Endothelial cell of umbilical vein (primary cell): ENCODE data around the gene ZNF98. TPM values are rescaled to one million over a fixed set of nuclear protein-coding genes. Genes with fewer than 3 reads are reported as not detected.

ENCODE experiments used
- BruUV-seq: library from RNA; stranded (reverse); fragments of 400-500 nt; replicated peaks from 2 replicates; lab custom pipeline; 2021; lab: Mats Ljungman, UMichigan
- CTCF ChIA-PET: fragments of 300-600, 350-600 bp; sonication (Branson Sonifier 250); formaldehyde crosslinking; loops from one replicate; lab custom pipeline; 2021; ENCODE audit warnings: antibody characterized with exemption, inconsistent platforms; lab: Charles Lee
- POLR2A ChIA-PET: fragments of 300-600, 350-600 bp; sonication (Branson Sonifier 250); formaldehyde crosslinking; loops from one replicate; lab custom pipeline; 2021; ENCODE audit warnings: antibody characterized with exemption, inconsistent platforms; lab: Charles Lee
- DNase-seq: peaks from one replicate; pipeline ENCODE4 v3.0.0-alpha.2; 2011; ENCODE audit warnings: low read depth, low spot score
- FAIRE-seq: peaks from 2 replicates; lab custom pipeline; 2011; peaks lifted over from hg19 to GRCh38; lab: Jason Lieb, UNC
- H2AFZ ChIP-seq: 2 replicates; pipeline ENCODE4 v1.6.0; 2012; ENCODE audit warnings: low read depth, low read length, control low read depth, inconsistent platforms
- H3K27ac ChIP-seq: 2 replicates; pipeline ENCODE4 v1.5.1; 2011; ENCODE audit warnings: low read depth, mild to moderate bottlenecking, control low read depth, low read length, moderate library complexity; ENCODE audit not compliant: insufficient read depth
- H3K27me3 ChIP-seq, 2 experiments: 2 replicates each; pipeline versions ENCODE4 v1.6.0 to v1.6.1; 2011; ENCODE audit warnings: low read length in 2 of 2, mixed read lengths in 1 of 2; ENCODE audit not compliant: control insufficient read depth in 2 of 2, insufficient read depth in 2 of 2
- H3K36me3 ChIP-seq, 2 experiments: 2 replicates in 1 of 2; 3 replicates in 1 of 2; pipeline ENCODE4 v1.5.1; 2011; ENCODE audit warnings: low read length in 2 of 2, mild to moderate bottlenecking in 1 of 2, moderate library complexity in 1 of 2; ENCODE audit not compliant: control insufficient read depth in 2 of 2, insufficient read depth in 2 of 2; ENCODE audit errors: extremely low read depth in 1 of 2
- H3K4me1 ChIP-seq: 3 replicates; pipeline ENCODE4 v1.5.1; 2011; ENCODE audit warnings: mild to moderate bottlenecking, low read length; ENCODE audit not compliant: control insufficient read depth, insufficient read depth; ENCODE audit errors: extremely low read depth
- H3K4me2 ChIP-seq: 2 replicates; pipeline ENCODE4 v1.6.1; 2011; ENCODE audit warnings: low read length, control low read depth, mixed read lengths; ENCODE audit not compliant: insufficient read depth
- H3K4me3 ChIP-seq, 3 experiments: fragments of 200-600 bp in 1 of 3; sonication (generic), shearing (Covaris generic) in 1 of 3; replicated peaks in 1 of 3; 2 replicates each; pipeline ENCODE4 v1.5.1; 2011 to 2016; ENCODE audit warnings: control low read depth in 3 of 3, low read length in 3 of 3, mild to moderate bottlenecking in 2 of 3, inconsistent platforms in 1 of 3, low read depth in 1 of 3, moderate library complexity in 1 of 3; ENCODE audit not compliant: insufficient read depth in 1 of 3
- H3K79me2 ChIP-seq: 2 replicates; pipeline ENCODE4 v1.6.0; 2012; ENCODE audit warnings: low read length, inconsistent platforms; ENCODE audit not compliant: control insufficient read depth, insufficient read depth
- H3K9ac ChIP-seq: replicated peaks from 2 replicates; pipeline ENCODE3; 2011; ENCODE audit warnings: low read length, control low read depth; ENCODE audit not compliant: insufficient read depth; ENCODE audit errors: extremely low read depth
- H3K9me1 ChIP-seq: replicated peaks from 3 replicates; pipeline ENCODE4 v1.6.0; 2011; ENCODE audit warnings: mild to moderate bottlenecking, low read length; ENCODE audit not compliant: control insufficient read depth, insufficient read depth; ENCODE audit errors: extremely low read depth
- H3K9me3 ChIP-seq: replicated peaks from 2 replicates; pipeline ENCODE4 v1.5.1; 2012; ENCODE audit warnings: low read length, inconsistent platforms; ENCODE audit not compliant: control insufficient read depth, insufficient read depth
- H4K20me1 ChIP-seq: replicated peaks from 2 replicates; pipeline ENCODE3; 2011; ENCODE audit warnings: mild to moderate bottlenecking, low read length; ENCODE audit not compliant: control insufficient read depth, insufficient read depth; ENCODE audit errors: extremely low read depth
- CTCF ChIP-seq, 2 donors: IDR thresholded peaks; 1 replicate in 1 of 2; 2 replicates in 1 of 2; pipeline ENCODE4 v1.5.1; 2011; ENCODE audit warnings: low read length in 2 of 2, mild to moderate bottlenecking in 2 of 2, moderate library complexity in 2 of 2, control low read depth in 1 of 2, inconsistent platforms in 1 of 2, low read depth in 1 of 2; ENCODE audit not compliant: insufficient read depth in 1 of 2; ENCODE audit errors: extremely low read depth in 1 of 2
- FOS ChIP-seq: IDR thresholded peaks from 2 replicates; pipeline ENCODE4 v1.6.1; 2011; ENCODE audit warnings: mild to moderate bottlenecking, low read length, moderate library complexity, borderline replicate concordance; ENCODE audit not compliant: insufficient read depth
- JUN ChIP-seq: IDR thresholded peaks from 2 replicates; pipeline ENCODE4 v1.6.1; 2011; ENCODE audit warnings: borderline replicate concordance, low read depth; ENCODE audit not compliant: insufficient read length, insufficient read depth
- MYC ChIP-seq: IDR thresholded peaks from one replicate; pipeline ENCODE4 v1.6.1; 2011; ENCODE audit warnings: mild to moderate bottlenecking, low read depth, low read length
- POLR2A ChIP-seq: IDR thresholded peaks from 2 replicates; pipeline ENCODE4 v1.6.1; 2012; ENCODE audit warnings: low read depth, mild to moderate bottlenecking, control low read depth, low read length
- POLR2AphosphoS5 ChIP-seq: IDR thresholded peaks from 2 replicates; pipeline ENCODE4 v1.6.1; 2012; ENCODE audit warnings: low read depth, mild to moderate bottlenecking, control low read depth, low read length, moderate library complexity; ENCODE audit not compliant: insufficient read depth
- dilution Hi-C: fragments of 300-500 bp; cut with MboI; formaldehyde crosslinking; loops from one replicate; pipeline ENCODE4 v1.15.0; 2019; ENCODE audit warnings: low sequenced_read_pairs; ENCODE audit not compliant: extremely low pct_ligation_motif_present
- intact Hi-C: fragments of 100-400 bp; cut with micrococcal nuclease; formaldehyde crosslinking; loops from one replicate; pipeline ENCODE4 v1.10.0; 2022
- polyA plus RNA-seq, 4 experiments: library from polyadenylated mRNA; depleted of rRNA in 3 of 4; stranded (reverse) in 3 of 4; unstranded in 1 of 4; fragments of >200 nt; gene quantifications; 2 replicates each; pipeline versions ENCODE4 v1.2.1 to v1.2.3, GENCODE V29; 2011 to 2012; ENCODE audit warnings: missing spikeins in 1 of 4
- total RNA-seq: library from RNA; stranded (reverse); gene quantifications from 2 replicates; pipeline ENCODE4 v1.2.3, GENCODE V29; 2021
- TF ChIP-seq, protein P1 (sequence below): IDR thresholded peaks from 2 replicates; pipeline ENCODE4 v1.6.1; 2011; ENCODE audit not compliant: insufficient read depth, insufficient read length

The ZNF98 gene
- total and polyA plus RNA-seq, 2 donors (not counting 3 experiments of a cell fraction or from before 2014, with no cell fraction given), result not detected

DNA sequence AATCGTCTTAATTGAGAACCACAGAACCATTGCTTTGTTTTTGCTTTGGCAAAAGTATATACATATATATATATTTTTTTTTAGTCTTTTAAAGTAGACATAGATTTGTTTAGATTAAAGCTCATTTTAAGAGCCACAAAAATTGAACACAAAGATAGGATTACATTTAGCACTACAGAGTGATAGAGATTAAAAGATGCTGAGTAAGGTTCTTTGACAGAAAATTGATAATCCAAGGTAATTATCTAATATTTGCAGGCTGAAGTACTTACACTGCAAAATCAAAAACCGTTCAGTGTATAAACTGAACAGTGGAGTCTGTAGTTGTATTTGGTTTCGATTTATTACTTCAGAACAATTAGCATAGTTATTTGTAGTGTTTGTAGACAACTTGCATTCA is 24.5 kb upstream of the ZNF98 start:
- POLR2A ChIA-PET, result no interaction called here
- dilution Hi-C loops (no loop called here), intact Hi-C loops (no loop called here)
- H4K20me1 ChIP-seq, result no peaks in the 10 kb centered on the region
- no peaks in the 10 kb centered on the region for H3K9me1 ChIP-seq
- no TSS peak for BruUV-seq
- FAIRE-seq (no peak), DNase-seq (no peak)
- H3K79me2 ChIP-seq, result no peaks in the 10 kb centered on the region
- no peak overlapping the region for H3K4me3 ChIP-seq
- no peaks in the 10 kb centered on the region for H3K36me3 ChIP-seq
- H3K9me3 ChIP-seq, result no peaks in the 10 kb centered on the region
- no peak overlapping the region for H2AFZ ChIP-seq
- CTCF ChIA-PET, result no interaction called here
- no peak overlapping the region for H3K9ac ChIP-seq
- no peaks in the 10 kb centered on the region for H3K27me3 ChIP-seq
- no peak overlapping the region for H3K4me2 ChIP-seq
- no peaks in the 10 kb centered on the region for H3K4me1 ChIP-seq
- H3K27ac ChIP-seq, result no peak overlapping the region
- TF ChIP-seq JUN, result no peak
- TF ChIP-seq, protein P1, sequence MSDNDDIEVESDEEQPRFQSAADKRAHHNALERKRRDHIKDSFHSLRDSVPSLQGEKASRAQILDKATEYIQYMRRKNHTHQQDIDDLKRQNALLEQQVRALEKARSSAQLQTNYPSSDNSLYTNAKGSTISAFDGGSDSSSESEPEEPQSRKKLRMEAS, result no peak
- TF ChIP-seq POLR2A, result no peak
- no peak for TF ChIP-seq MYC
- no peak for TF ChIP-seq FOS
- no peak for TF ChIP-seq POLR2AphosphoS5
- no peak for TF ChIP-seq CTCF (IDR thresholded peaks at IDR 0.05; ENCODE audit: extremely low read depth in 1 of 2, insufficient read depth in 1 of 2, low read depth in 1 of 2, low read length in 2 of 2)
